Mammary epithelial cell (primary cell): Measurements from ENCODE around the gene SNRNP25.

Source experiments
- CTCF ChIP-seq, 2 donors: IDR thresholded peaks in 1 of 2; conservative IDR thresholded peaks in 1 of 2; 2 replicates each; pipeline ENCODE4 v1.5.1; 2011 to 2012; ENCODE audit warnings: inconsistent platforms in 2 of 2, low read length in 2 of 2, mild to moderate bottlenecking in 2 of 2, control low read depth in 1 of 2, low read depth in 1 of 2; ENCODE audit not compliant: insufficient read depth in 1 of 2; ENCODE audit errors: extremely low read depth in 1 of 2
- EZH2 ChIP-seq: IDR thresholded peaks from 2 replicates; pipeline ENCODE4 v1.6.1; 2012; ENCODE audit warnings: low read length, inconsistent platforms, borderline replicate concordance

- no peak for TF ChIP-seq CTCF (conservative IDR thresholded peaks at IDR 0.05 in 1 of 2, IDR thresholded peaks at IDR 0.05 in 1 of 2; ENCODE audit: extremely low read depth in 1 of 2, insufficient read depth in 1 of 2, low read depth in 1 of 2, low read length in 2 of 2)
- TF ChIP-seq EZH2, result no peak
These were observed 5.9 kb downstream of the SNRNP25 start for GRCh38 chr16:59440-60059.
